ENCODE results near the gene SEC61G. TPM values are rescaled to one million over a fixed set of nuclear protein-coding genes. Genes with fewer than 3 reads are reported as not detected.

SEC61G gene
- total and polyA plus RNA-seq, 10 of the 15 experiments (the other 5 are each of a cell fraction or from before 2014, with no cell fraction given), result 163 to 809 (median 346) TPM

DNA sequence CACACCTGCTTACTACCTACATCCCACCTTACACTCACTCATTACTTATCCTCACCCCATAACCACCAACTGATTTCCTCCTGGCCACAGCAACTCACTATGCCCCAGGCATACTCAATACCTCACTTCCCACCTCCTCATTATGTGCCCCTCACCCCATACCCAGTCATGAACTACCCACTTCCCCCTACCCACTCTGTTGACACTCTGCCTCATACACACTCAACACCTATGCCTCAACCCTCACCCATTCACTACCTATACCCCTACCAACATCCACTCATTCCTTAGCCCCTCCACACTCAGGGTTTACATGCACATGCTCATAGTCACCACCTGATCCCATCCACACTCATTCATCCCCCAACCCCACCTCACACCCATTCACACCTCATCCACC is 39.6 kb downstream of the SEC61G start (continued):
- TF ChIP-seq HSF1 (IDR thresholded peaks at IDR 0.05; ENCODE audit: low read depth, low read length), result no peak
- TF ChIP-seq EGR1 (IDR thresholded peaks at IDR 0.05; ENCODE audit: borderline replicate concordance in 1 of 2, low read depth in 2 of 2, low read length in 2 of 2), result no peak
- TF ChIP-seq, protein P1, sequence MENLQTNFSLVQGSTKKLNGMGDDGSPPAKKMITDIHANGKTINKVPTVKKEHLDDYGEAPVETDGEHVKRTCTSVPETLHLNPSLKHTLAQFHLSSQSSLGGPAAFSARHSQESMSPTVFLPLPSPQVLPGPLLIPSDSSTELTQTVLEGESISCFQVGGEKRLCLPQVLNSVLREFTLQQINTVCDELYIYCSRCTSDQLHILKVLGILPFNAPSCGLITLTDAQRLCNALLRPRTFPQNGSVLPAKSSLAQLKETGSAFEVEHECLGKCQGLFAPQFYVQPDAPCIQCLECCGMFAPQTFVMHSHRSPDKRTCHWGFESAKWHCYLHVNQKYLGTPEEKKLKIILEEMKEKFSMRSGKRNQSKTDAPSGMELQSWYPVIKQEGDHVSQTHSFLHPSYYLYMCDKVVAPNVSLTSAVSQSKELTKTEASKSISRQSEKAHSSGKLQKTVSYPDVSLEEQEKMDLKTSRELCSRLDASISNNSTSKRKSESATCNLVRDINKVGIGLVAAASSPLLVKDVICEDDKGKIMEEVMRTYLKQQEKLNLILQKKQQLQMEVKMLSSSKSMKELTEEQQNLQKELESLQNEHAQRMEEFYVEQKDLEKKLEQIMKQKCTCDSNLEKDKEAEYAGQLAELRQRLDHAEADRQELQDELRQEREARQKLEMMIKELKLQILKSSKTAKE (IDR thresholded peaks at IDR 0.05; ENCODE audit: low read depth, poor library complexity, severe bottlenecking), result no peak
- TF ChIP-seq NFYA (IDR thresholded peaks at IDR 0.05; ENCODE audit: borderline replicate concordance, low read depth, low read length), result no peak
- TF ChIP-seq MXI1 (IDR thresholded peaks at IDR 0.05; ENCODE audit: low read depth, low read length), result no peak
- TF ChIP-seq REST (IDR thresholded peaks at IDR 0.05; ENCODE audit: low read depth, low read length), result no peak
- TF ChIP-seq SMC3 (IDR thresholded peaks at IDR 0.05; ENCODE audit: borderline replicate concordance, low read length), result no peak
- TF ChIP-seq ZNF217 (IDR thresholded peaks at IDR 0.05), result no peak
- TF ChIP-seq MYC (IDR thresholded peaks at IDR 0.05; ENCODE audit: insufficient read depth, insufficient read length, insufficient replicate concordance, low read length, severe bottlenecking), result no peak
- TF ChIP-seq HDAC2 (IDR thresholded peaks at IDR 0.05), result no peak
- TF ChIP-seq ZBTB33 (IDR thresholded peaks at IDR 0.05), result no peak
- TF ChIP-seq RBBP5 (conservative IDR thresholded peaks at IDR 0.05), result no peak
